Vagina (tissue), 2 donors: ENCODE measurements around the gene JCAD. TPM values are rescaled to one million over a fixed set of nuclear protein-coding genes. Genes with fewer than 3 reads are reported as not detected.

Experiments
- DNase-seq, 2 donors: peaks; one replicate each; pipeline ENCODE4 v3.0.0-alpha.2; 2017; ENCODE audit errors: extremely low spot score in 2 of 2
- H3K27ac ChIP-seq: fragments of 200-600 bp; sonication (generic); one replicate; pipeline ENCODE4 v1.5.1; 2019
- H3K27me3 ChIP-seq: fragments of 200-600 bp; sonication (generic); one replicate; pipeline ENCODE4 v1.5.1; 2019
- H3K36me3 ChIP-seq, 2 donors: fragments of 200-600 bp; sonication (generic); one replicate each; pipeline ENCODE4 v1.5.1; 2017 to 2019
- H3K4me1 ChIP-seq: fragments of 200-600 bp; sonication (generic); one replicate; pipeline ENCODE4 v1.5.1; 2019
- H3K4me3 ChIP-seq, 2 donors: fragments of 200-600 bp; sonication (generic); 1 replicate in 1 of 2; 2 replicates in 1 of 2; pipeline ENCODE4 v1.5.1; 2016 to 2019
- H3K9me3 ChIP-seq: fragments of 200-600 bp; sonication (generic); one replicate; pipeline ENCODE4 v1.5.1; 2019
- POLR2A ChIP-seq, 2 donors: fragments of 450-650 bp; IDR thresholded peaks; one replicate each; pipeline ENCODE4 v1.6.1; 2017; ENCODE audit warnings: antibody characterized with exemption in 2 of 2, mild to moderate bottlenecking in 2 of 2, moderate library complexity in 2 of 2
- POLR2AphosphoS5 ChIP-seq, 2 donors: sonication (generic); formaldehyde crosslinking; IDR thresholded peaks; one replicate each; pipeline ENCODE4 v1.9.0; 2017; ENCODE audit warnings: antibody characterized with exemption in 2 of 2, mild to moderate bottlenecking in 2 of 2, low read depth in 1 of 2; ENCODE audit not compliant: insufficient read depth in 1 of 2
- intact Hi-C: fragments of 100-400 bp; cut with DNase I; formaldehyde crosslinking; loops from one replicate; pipeline ENCODE4 v1.15.1; 2023
- total RNA-seq: library from RNA; depleted of rRNA; stranded (reverse); fragments of >200 nt; gene quantifications from one replicate; pipeline ENCODE4 v1.2.3, GENCODE V29; 2016
- TF ChIP-seq, protein P1 (sequence below), 3 experiments: fragments of 450-650 bp in 2 of 3; fragments of 200-600 bp in 1 of 3; sonication (generic) in 1 of 3; IDR thresholded peaks; one replicate each; pipeline ENCODE4 v1.5.1; 2017 to 2019; ENCODE audit warnings: antibody characterized with exemption in 3 of 3, mild to moderate bottlenecking in 2 of 3, moderate library complexity in 2 of 3

Gene JCAD
- total RNA-seq, 1 donor from 2014 or later = 40.3 TPM

DNA sequence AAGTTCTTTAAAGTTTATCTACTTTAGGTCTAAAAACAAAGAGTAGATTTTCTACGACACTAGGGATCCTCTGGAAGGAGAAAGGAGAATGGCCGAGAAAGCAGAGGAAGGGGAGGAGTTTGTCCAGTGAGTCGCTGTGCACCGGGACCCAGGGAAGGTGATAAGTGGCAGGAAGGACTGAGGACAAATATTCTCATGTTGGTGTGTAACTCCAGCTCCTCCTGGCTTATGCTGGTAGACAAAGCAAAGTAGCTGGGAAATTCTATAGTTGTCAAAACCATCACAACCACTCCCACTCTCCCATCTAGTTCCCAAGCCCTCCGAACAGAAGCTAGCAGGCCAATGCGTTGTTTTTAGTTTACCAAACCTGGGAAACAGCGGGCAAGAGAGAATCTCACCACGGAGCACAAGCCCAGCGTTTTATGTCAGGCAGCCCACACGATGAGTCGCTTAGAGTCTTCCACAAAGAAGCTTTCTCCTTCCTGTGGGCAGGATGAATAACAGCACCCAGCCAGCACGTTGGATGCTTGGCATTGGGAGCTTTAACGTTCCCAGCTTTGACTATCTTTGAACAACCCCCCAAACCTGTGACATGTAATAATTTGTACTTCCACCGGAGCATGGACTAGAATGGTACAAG lies 32.9 kb upstream of the JCAD start:
- Histone ChIP-seq H3K27ac (no peak overlapping the region), H3K4me3 (no peak overlapping the region), H3K36me3 (no peaks in the 10 kb centered on the region), H3K4me1 (no peaks in the 10 kb centered on the region), H3K9me3 (no peaks in the 10 kb centered on the region), H3K27me3 (no peaks in the 10 kb centered on the region)
- DNase-seq = no peak
- TF ChIP-seq, protein P1, sequence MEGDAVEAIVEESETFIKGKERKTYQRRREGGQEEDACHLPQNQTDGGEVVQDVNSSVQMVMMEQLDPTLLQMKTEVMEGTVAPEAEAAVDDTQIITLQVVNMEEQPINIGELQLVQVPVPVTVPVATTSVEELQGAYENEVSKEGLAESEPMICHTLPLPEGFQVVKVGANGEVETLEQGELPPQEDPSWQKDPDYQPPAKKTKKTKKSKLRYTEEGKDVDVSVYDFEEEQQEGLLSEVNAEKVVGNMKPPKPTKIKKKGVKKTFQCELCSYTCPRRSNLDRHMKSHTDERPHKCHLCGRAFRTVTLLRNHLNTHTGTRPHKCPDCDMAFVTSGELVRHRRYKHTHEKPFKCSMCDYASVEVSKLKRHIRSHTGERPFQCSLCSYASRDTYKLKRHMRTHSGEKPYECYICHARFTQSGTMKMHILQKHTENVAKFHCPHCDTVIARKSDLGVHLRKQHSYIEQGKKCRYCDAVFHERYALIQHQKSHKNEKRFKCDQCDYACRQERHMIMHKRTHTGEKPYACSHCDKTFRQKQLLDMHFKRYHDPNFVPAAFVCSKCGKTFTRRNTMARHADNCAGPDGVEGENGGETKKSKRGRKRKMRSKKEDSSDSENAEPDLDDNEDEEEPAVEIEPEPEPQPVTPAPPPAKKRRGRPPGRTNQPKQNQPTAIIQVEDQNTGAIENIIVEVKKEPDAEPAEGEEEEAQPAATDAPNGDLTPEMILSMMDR (IDR thresholded peaks at IDR 0.05) = no peak
- no peak for TF ChIP-seq POLR2A (IDR thresholded peaks at IDR 0.05)
- no peak for TF ChIP-seq POLR2AphosphoS5 (IDR thresholded peaks at IDR 0.05; ENCODE audit: insufficient read depth in 1 of 2, low read depth in 1 of 2)
- intact Hi-C loops = no loop called here

- Histone ChIP-seq H3K27me3 (no peaks in the 10 kb centered on the region), H3K9me3 (no peaks in the 10 kb centered on the region), H3K27ac (no peak overlapping the region), H3K4me1 (no peaks in the 10 kb centered on the region), H3K36me3 (no peaks in the 10 kb centered on the region), H3K4me3 (no peak overlapping the region)
- intact Hi-C loops = no loop called here
- no peak for DNase-seq
- TF ChIP-seq POLR2AphosphoS5 (IDR thresholded peaks at IDR 0.05; ENCODE audit: insufficient read depth in 1 of 2, low read depth in 1 of 2) = no peak
- TF ChIP-seq, protein P1 (IDR thresholded peaks at IDR 0.05) = no peak
- no peak for TF ChIP-seq POLR2A (IDR thresholded peaks at IDR 0.05)
These were observed 31.8 kb upstream of the JCAD start for GRCh38 chr10:30091136-30091535.

GRCh38 chr10:30088178-30088577 lies 28.8 kb upstream of the JCAD start:
- DNase-seq = no peak
- Histone ChIP-seq H3K9me3 (no peaks in the 10 kb centered on the region), H3K27ac (no peak overlapping the region), H3K36me3 (no peaks in the 10 kb centered on the region), H3K4me3 (no peak overlapping the region), H3K4me1 (no peaks in the 10 kb centered on the region), H3K27me3 (no peaks in the 10 kb centered on the region)
- intact Hi-C loops = loop anchor here (2.0 kb wide), 1 partner anchor 31 kb away; no protein-coding TSS in a partner anchor
- no peak for TF ChIP-seq POLR2AphosphoS5 (IDR thresholded peaks at IDR 0.05; ENCODE audit: insufficient read depth in 1 of 2, low read depth in 1 of 2)
- TF ChIP-seq POLR2A (IDR thresholded peaks at IDR 0.05) = no peak
- TF ChIP-seq, protein P1 (IDR thresholded peaks at IDR 0.05) = no peak

DNA sequence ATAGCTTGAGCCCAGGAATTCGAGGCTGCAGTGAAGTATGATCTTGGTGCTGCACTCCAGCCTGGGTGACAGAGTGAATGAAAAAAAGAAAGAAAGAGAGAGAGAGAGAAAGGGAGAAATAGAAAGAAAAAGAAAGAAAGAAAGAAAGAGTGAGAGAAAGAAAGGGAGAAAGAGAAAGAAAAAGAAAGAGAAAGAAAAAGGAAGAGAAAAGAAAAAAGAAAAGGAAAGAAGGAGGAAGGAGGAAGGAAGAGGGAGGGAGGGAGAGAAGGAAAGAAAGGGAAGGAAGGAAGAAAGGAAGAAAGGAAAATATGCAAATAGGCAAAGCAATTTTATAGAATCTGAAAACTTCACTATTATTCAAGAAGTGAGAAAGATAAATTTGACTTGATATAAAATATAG lies 24.5 kb upstream of the JCAD start:
- intact Hi-C loops = no loop called here
- H3K4me3 ChIP-seq = no peak overlapping the region
- H3K36me3 ChIP-seq = no peaks in the 10 kb centered on the region
- no peaks in the 10 kb centered on the region for H3K9me3 ChIP-seq
- TF ChIP-seq POLR2AphosphoS5 (IDR thresholded peaks at IDR 0.05; ENCODE audit: insufficient read depth in 1 of 2, low read depth in 1 of 2) = no peak
- TF ChIP-seq, protein P1 (IDR thresholded peaks at IDR 0.05) = no peak
- no peak for TF ChIP-seq POLR2A (IDR thresholded peaks at IDR 0.05)
- no peak overlapping the region for H3K27ac ChIP-seq
- H3K4me1 ChIP-seq = no peaks in the 10 kb centered on the region
- no peak for DNase-seq
- H3K27me3 ChIP-seq = no peaks in the 10 kb centered on the region

GRCh38 chr10:30081182-30081581 lies 21.8 kb upstream of the JCAD start:
- Histone ChIP-seq H3K4me1 (no peaks in the 10 kb centered on the region), H3K27me3 (no peaks in the 10 kb centered on the region), H3K9me3 (no peaks in the 10 kb centered on the region), H3K36me3 (no peaks in the 10 kb centered on the region), H3K4me3 (no peak overlapping the region), H3K27ac (no peak overlapping the region)
- TF ChIP-seq POLR2AphosphoS5 (IDR thresholded peaks at IDR 0.05; ENCODE audit: insufficient read depth in 1 of 2, low read depth in 1 of 2) = no peak
- intact Hi-C loops = no loop called here
- no peak for DNase-seq
